GM19099 (cell line): ENCODE measurements around the gene WWC1.

Source experiments
- POLR2A ChIP-seq: IDR thresholded peaks from 3 replicates; pipeline ENCODE4 v1.6.1; 2011; ENCODE audit warnings: low read depth; ENCODE audit not compliant: insufficient read length; ENCODE audit errors: extremely low read depth

WWC1 gene

DNA sequence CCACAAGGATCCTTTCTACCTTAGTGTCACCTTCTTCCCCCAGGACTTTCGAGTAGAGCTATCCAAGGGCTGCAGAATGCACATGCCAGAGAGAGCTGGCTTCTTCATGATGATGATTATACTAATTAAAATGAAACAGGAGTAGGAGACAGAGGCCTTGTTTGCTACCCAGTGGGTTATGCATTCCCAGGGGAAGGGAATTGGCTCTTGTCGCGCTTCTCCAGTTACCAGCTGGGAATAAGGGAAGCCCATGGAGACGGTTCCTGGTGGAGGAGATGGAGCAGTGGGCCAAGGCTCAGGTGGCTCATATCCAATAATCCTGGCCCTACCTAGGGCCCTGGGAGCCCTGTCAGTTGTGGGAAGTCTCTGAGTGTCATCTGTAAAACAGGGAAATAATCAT lies 65.1 kb downstream of the WWC1 start:
- no peak for TF ChIP-seq POLR2A

DNA sequence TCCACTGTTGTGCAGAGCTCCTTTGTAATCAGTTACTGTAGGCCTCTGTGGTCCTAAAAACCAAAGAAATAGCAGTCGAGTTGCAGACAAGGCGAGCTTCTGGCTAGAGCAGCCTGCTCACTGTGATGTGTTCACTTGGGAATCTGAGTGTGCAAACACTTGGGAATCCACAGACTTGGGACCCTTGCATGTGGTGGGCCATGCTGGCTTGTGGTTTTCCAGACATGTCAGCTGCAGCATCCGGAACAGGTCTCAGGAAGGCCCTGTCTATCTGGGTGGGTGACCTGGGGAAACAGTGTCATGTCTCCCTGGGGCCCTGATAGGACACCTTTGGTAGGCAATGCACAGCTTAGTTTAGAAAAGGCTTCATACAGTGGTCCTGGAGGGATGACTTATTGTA lies 66.4 kb downstream of the WWC1 start:
- no peak for TF ChIP-seq POLR2A

- TF ChIP-seq POLR2A: no peak
Measured at GRCh38 chr5:168359820-168360460, 68.5 kb downstream of the WWC1 start.

GRCh38 chr5:168360521-168361285 lies 69.3 kb downstream of the WWC1 start:
- no peak for TF ChIP-seq POLR2A

DNA sequence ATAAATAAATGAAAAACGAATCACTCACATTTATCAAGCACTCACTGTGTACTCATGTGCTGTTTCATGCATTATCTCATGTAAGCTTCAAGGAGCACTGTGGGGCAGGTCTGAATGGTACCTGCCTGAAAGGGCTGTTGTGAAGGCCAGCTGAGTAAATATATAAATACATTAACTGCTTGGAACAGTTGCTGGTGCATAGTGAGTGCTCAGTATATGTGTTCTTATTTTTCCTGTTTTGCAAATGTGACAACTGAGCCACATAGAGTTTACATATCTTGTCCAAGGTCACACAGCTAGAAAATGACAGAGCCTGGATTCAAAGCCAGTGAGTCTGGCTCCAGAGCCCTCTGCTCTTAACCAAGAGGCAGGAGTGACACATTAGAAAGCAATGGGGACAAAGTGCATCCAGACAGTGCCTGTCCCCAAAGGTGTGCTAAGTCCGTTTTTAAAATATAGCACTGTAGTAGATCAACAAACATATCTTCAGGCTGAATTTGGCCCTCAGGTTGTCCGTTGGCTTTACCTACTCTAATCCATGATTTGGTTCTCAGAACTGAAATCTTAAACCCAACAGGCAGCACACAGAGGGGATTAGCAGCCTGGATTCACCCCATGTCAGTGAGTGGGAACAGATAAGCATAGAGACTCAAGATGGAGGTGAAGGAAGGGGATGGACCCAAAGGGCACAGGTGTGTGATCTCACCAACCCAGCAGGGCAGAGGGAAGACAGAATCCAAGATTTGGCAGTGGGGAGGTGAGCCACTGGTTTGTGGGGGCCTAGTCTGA lies 70.8 kb downstream of the WWC1 start:
- TF ChIP-seq POLR2A: no peak

DNA sequence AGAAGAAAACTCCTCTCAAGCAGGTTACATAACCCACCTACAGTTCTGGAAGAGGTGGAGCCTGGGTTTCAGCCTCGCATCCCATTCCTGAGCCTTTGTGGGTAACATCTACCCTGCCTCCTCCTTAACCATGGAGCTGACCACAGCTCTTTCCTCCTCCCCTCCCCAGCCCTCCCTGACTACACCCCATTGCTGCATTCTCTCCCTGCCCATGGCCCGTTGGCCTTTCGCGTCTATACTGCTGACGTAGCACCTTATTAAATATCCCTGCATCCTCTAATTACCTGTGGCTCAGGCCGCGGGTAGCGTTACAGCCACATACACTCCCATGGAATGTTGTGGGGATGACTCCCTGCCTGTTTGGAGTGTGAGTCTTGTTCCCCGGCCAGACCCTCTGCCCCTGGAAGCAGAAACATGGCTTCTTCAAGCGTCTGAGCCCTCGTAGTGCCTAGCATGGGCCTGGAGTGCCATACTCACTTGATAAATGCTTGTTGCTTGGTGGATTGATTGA lies 72.8 kb downstream of the WWC1 start:
- no peak for TF ChIP-seq POLR2A

DNA sequence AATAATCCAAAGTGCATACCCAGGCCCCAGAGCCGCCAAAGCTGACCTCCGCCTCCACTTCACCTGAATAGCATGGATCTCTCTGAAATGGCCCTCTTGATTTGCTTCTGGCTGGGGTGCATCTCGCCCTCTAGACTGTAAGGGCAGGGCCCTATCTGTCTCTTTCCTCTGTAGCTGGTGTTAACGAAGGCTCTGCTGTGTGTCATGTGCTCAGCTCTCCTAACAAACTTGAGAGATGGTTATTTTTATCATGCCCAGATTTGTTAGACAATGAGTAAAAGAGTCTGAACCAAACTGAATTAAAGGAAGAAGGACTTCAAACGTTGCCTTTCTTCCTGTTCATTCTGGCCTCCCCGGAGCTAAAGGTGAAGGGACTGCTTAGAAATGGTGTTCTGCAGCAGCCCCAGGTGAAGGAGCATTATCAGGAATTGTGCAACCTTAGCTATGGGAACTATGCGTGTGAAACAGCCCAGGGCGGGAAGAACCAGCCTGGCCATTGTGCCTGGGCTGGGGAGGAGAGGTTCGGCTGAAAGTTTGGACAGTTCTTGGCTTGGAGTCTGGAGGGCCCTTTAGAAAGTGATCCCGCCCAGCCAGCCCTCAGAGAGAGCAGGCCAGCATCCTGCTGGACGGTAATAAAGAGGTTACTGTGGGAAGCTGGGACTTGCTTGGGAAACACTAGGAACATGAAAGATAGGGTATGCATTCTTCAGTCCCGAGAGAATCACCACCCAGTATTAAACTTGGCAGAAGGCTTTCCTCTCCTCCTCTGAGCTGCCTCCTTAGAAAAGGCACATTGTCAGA lies 73.5 kb downstream of the WWC1 start:
- no peak for TF ChIP-seq POLR2A

DNA sequence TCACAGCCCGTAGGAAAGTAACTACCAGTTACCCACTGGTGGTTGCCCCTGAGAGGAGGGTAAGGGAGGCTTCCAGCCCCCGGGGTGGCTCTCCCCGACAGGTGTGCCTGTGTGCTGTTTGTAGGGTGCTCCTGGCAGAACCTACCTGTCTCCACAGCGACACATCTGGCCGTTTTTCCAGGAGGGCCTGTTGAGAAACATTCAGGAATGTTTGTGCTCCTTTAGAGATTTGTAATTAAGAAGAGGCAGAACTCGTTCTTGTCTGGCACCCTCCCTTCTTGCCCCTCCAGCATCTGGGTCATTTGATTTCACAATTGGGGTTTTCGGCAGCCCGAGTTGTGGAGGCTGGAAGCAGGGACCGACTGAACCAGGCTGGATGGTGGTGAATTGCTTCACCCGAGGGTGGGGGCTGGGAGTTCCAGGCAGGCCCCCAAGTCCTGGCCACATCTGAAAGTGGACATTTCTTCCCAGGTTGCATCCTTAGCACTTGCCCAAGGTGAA lies 74.2 kb downstream of the WWC1 start:
- TF ChIP-seq POLR2A: no peak

DNA sequence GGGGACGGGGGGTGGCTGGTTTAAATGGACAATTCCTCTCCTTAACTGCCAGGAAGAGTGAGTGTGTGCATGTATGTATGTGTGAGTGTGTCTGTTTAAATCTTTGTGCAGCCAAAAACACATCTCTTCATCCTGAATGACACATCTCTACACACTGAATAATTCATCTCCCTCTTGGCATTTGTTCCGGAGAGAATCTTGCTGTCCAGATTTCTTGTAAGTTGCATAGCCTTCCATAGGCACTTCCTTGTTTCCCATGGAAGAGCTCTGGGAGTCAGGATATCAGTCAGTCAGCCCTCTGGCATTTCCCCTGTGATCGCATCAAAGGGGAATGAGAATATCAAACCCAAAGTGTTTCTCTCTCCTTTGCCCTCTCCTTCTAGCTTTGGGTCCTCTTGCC lies 74.7 kb downstream of the WWC1 start:
- TF ChIP-seq POLR2A: no peak

DNA sequence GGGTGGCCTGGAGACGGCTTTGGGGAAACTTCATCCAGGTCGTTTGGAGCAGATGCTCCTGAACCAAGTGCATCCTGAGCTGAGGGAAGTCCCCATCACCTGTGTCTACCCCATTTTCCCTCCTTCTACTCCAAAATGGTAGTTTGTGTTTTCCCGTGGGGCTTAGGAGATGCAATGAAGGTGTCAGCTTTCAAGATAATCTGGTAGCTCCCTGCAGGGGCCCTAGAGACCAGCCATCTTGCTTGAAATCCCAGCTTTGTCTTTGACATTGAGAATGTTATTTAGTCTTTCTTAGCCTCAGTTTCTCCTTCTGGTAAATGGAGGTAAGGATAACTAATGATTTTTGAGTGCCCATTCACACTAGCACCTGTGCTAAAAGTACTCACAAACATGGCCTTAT lies 77.4 kb downstream of the WWC1 start:
- TF ChIP-seq POLR2A: no peak

- no peak for TF ChIP-seq POLR2A
Measured at GRCh38 chr5:168370831-168371230, 79.4 kb downstream of the WWC1 start.

DNA sequence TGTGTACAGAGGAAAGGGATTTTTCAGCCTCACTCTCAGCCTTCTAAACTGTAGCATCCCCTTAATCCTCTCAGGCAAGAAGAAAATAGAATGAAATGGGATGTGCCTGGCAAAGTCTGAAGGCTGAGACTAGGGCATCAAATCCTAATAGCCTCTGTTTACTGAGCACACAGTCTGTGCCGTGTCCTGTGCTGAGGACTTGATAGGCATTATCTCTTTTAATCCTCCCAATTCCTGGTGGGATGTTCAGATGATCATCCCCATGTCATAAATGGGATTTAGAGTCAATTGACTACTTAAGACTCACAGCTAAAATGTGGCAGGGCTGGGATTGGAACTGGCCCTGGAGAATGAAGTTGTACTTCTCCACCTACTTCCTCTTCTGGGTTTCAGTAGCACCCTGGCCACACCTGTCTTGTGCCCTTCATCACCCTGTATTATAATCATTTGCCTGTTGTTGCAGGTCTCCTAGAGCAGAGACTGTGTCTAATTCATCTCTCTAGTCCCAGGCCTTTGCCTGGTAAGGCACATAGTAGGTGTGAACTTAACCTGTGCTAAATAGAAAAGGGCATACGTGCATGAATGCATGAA lies 81.0 kb downstream of the WWC1 start:
- no peak for TF ChIP-seq POLR2A

GRCh38 chr5:168374532-168374931 lies 83.1 kb downstream of the WWC1 start:
- no peak for TF ChIP-seq POLR2A

GRCh38 chr5:168375214-168375613 lies 83.8 kb downstream of the WWC1 start:
- TF ChIP-seq POLR2A: no peak
